Endothelial cell (in vitro differentiated cells): ENCODE results near the gene SORCS2. TPM values are rescaled to one million over a fixed set of nuclear protein-coding genes. Genes with fewer than 3 reads are reported as not detected.

ENCODE experiments used
- DNase-seq: peaks from one replicate; pipeline ENCODE4 v3.0.0; 2021; ENCODE audit warnings: low spot score
- H3K27ac Mint-ChIP-seq: one replicate; pipeline ENCODE4 v1.8.0; 2021; ENCODE audit warnings: mixed read lengths, inconsistent platforms; ENCODE audit not compliant: unreplicated experiment
- H3K27me3 Mint-ChIP-seq: one replicate; pipeline ENCODE4 v1.8.0; 2021; ENCODE audit warnings: mild to moderate bottlenecking, moderate library complexity, mixed read lengths, inconsistent platforms; ENCODE audit not compliant: unreplicated experiment
- H3K36me3 Mint-ChIP-seq: one replicate; pipeline ENCODE4 v1.8.0; 2021; ENCODE audit warnings: mild to moderate bottlenecking, low read depth, mixed read lengths, inconsistent platforms; ENCODE audit not compliant: unreplicated experiment
- H3K4me1 Mint-ChIP-seq: one replicate; pipeline ENCODE4 v1.8.0; 2021; ENCODE audit warnings: mild to moderate bottlenecking, mixed read lengths, inconsistent platforms; ENCODE audit not compliant: unreplicated experiment
- H3K4me3 Mint-ChIP-seq: one replicate; pipeline ENCODE4 v1.8.0; 2021; ENCODE audit warnings: mild to moderate bottlenecking, mixed read lengths, inconsistent platforms; ENCODE audit not compliant: unreplicated experiment
- H3K9me3 Mint-ChIP-seq: one replicate; pipeline ENCODE4 v1.8.0; 2021; ENCODE audit warnings: mixed read lengths, inconsistent platforms; ENCODE audit not compliant: unreplicated experiment
- CTCF ChIP-seq: fragments of 200-600 bp; sonication (generic); IDR thresholded peaks from one replicate; pipeline ENCODE4 v1.5.0; 2021; ENCODE audit warnings: antibody characterized with exemption; ENCODE audit not compliant: unreplicated experiment
- total RNA-seq: library from RNA; stranded (reverse); fragmentation: NEBNext Ultra II Directional; extraction: Animal tissue kit (Norgen Biotek cat#: 25700); gene quantifications from one replicate; pipeline ENCODE4 v1.2.1, GENCODE V29; 2021; ENCODE audit not compliant: unreplicated experiment

SORCS2 gene
- total RNA-seq, 1 donor from 2014 or later = 1.3 TPM

- no peak for DNase-seq
- no peak for TF ChIP-seq CTCF
- Mint-ChIP-seq H3K36me3 (no peaks in the 10 kb centered on the region), H3K9me3 (no peaks in the 10 kb centered on the region), H3K4me3 (no peak overlapping the region), H3K27me3 (peaks cover 3% of the 10 kb centered on the region), H3K4me1 (no peaks in the 10 kb centered on the region), H3K27ac (no peak overlapping the region)
Measured at GRCh38 chr4:7464259-7464655, 271.9 kb downstream of the SORCS2 start.

- DNase-seq = no peak
- H3K9me3 Mint-ChIP-seq = no peaks in the 10 kb centered on the region
- H3K4me3 Mint-ChIP-seq = no peak overlapping the region
- no peaks in the 10 kb centered on the region for H3K4me1 Mint-ChIP-seq
- no peak overlapping the region for H3K27ac Mint-ChIP-seq
- no peak for TF ChIP-seq CTCF
- peaks cover 3% of the 10 kb centered on the region for H3K27me3 Mint-ChIP-seq
- no peaks in the 10 kb centered on the region for H3K36me3 Mint-ChIP-seq
Measured at GRCh38 chr4:7465017-7465416, 272.7 kb downstream of the SORCS2 start.

DNA sequence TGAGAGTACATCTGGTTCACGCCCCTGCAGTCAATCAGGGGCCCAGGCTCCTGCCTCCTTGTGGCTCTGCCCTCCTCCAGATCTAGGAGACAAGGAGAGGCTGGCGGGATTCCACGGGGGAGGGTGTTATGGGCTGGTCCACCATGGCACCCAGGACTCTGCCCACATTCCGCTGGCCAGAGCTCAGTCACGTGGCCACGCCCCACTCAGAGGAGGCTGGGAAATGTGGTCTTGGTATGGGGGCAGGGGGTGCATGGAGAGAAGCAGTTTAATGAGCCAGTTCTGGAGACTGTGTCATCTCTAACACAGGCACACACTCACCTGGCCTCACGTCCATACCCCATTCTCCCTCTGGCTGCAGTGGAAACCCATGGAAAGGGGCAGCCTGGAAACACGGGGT lies 273.9 kb downstream of the SORCS2 start:
- no peak for DNase-seq
- Mint-ChIP-seq H3K9me3 (no peaks in the 10 kb centered on the region), H3K36me3 (no peaks in the 10 kb centered on the region), H3K27ac (no peak overlapping the region), H3K27me3 (peaks cover 3% of the 10 kb centered on the region), H3K4me1 (no peaks in the 10 kb centered on the region), H3K4me3 (no peak overlapping the region)
- no peak for TF ChIP-seq CTCF

GRCh38 chr4:7466904-7467303 lies 274.6 kb downstream of the SORCS2 start:
- DNase-seq = no peak
- Mint-ChIP-seq H3K27ac (no peak overlapping the region), H3K9me3 (no peaks in the 10 kb centered on the region), H3K36me3 (no peaks in the 10 kb centered on the region), H3K4me1 (no peaks in the 10 kb centered on the region), H3K27me3 (peaks cover 3% of the 10 kb centered on the region), H3K4me3 (no peak overlapping the region)
- TF ChIP-seq CTCF = no peak

DNA sequence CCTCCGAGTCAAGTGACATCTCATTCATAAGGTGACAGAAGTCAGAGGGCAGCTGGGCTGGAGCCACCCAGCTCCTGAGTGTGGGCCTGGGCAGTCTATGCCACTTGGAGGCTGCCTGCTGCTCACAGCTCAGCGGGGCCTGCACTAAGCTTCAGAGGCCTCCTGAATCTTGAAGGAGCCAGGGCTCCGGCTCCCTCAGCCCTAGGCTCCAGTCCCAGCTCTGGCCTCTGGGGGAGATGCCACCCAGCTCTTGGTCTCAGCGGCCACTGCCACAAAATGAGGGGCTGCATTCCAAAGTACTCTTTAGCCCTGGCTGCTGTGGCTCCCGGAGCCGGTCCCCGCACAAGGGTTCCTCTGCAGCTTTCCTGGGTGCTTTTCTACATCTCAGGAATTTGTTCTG lies 275.1 kb downstream of the SORCS2 start:
- no peaks in the 10 kb centered on the region for H3K9me3 Mint-ChIP-seq
- no peak for TF ChIP-seq CTCF
- no peak overlapping the region for H3K27ac Mint-ChIP-seq
- H3K36me3 Mint-ChIP-seq = no peaks in the 10 kb centered on the region
- DNase-seq = no peak
- peaks cover 3% of the 10 kb centered on the region for H3K27me3 Mint-ChIP-seq
- H3K4me3 Mint-ChIP-seq = no peak overlapping the region
- no peaks in the 10 kb centered on the region for H3K4me1 Mint-ChIP-seq
